Transverse colon (tissue), 4 donors: ENCODE data around the gene CCDC142. TPM values are rescaled to one million over a fixed set of nuclear protein-coding genes. Genes with fewer than 3 reads are reported as not detected.
"Not testable (repeated sequence)": the region's sequence is repeated elsewhere in the genome, so short reads cannot be mapped to it uniquely, and the experiment has no call there.

Experiments
- DNase-seq: peaks from one replicate; pipeline ENCODE4 v3.0.0-alpha.2; 2019
- H3K27ac ChIP-seq, 4 donors: fragments of 200-600 bp; sonication (generic); 2 replicates each; pipeline ENCODE4 v1.5.1; 2016 to 2018; ENCODE audit warnings: inconsistent platforms in 4 of 4
- H3K27me3 ChIP-seq: fragments of 200-600 bp; sonication (generic); 2 replicates; pipeline ENCODE4 v1.5.1; 2017; ENCODE audit warnings: inconsistent platforms
- H3K36me3 ChIP-seq, 4 donors: fragments of 200-600 bp; sonication (generic); 2 replicates each; pipeline ENCODE4 v1.5.1; 2017 to 2019; ENCODE audit warnings: inconsistent platforms in 4 of 4
- H3K4me1 ChIP-seq, 4 donors: fragments of 200-600 bp; sonication (generic); 2 replicates each; pipeline ENCODE4 v1.5.1; 2017 to 2020; ENCODE audit warnings: inconsistent platforms in 4 of 4
- H3K4me3 ChIP-seq, 4 donors: fragments of 200-600 bp; sonication (generic); 1 replicate in 1 of 4; 2 replicates in 3 of 4; pipeline versions ENCODE4 v1.5.1 to v1.6.1; 2017 to 2019; ENCODE audit warnings: inconsistent platforms in 4 of 4
- H3K9me3 ChIP-seq, 2 donors: fragments of 200-600 bp; sonication (generic); 2 replicates each; pipeline ENCODE4 v1.5.1; 2017 to 2019; ENCODE audit warnings: inconsistent platforms in 2 of 2
- EP300 ChIP-seq: sonication (generic); formaldehyde crosslinking; IDR thresholded peaks from one replicate; pipeline ENCODE4 v1.6.1; 2017; ENCODE audit warnings: antibody characterized with exemption, low read depth
- POLR2A ChIP-seq: fragments of 450-650 bp; IDR thresholded peaks from one replicate; pipeline ENCODE4 v1.6.1; 2016; ENCODE audit warnings: antibody characterized with exemption, mild to moderate bottlenecking, moderate library complexity
- POLR2AphosphoS5 ChIP-seq, 3 donors: sonication (generic); formaldehyde crosslinking; IDR thresholded peaks; one replicate each; pipeline ENCODE4 v1.6.1; 2016; ENCODE audit warnings: antibody characterized with exemption in 3 of 3
- WGBS, 2 donors: methylation state at CpG; one replicate each; pipeline ENCODE4 v1.1.5; 2018; ENCODE audit warnings: low coverage in 1 of 2; 5-methylcytosine and 5-hydroxymethylcytosine counted together
- in situ Hi-C, 4 donors: fragments of 200-750 bp; cut with MboI; loops; one replicate each; pipeline versions ENCODE4 v1.15.0 to v1.15.1; 2017; ENCODE audit warnings: low sequenced_read_pairs in 3 of 4, low pct_ligation_motif_present in 1 of 4, low pct_unique_long_range_greater_than_20kb in 1 of 4
- intact Hi-C: fragments of 100-400 bp; cut with DNase I; formaldehyde crosslinking; loops from one replicate; pipeline ENCODE4 v1.15.1; 2023; ENCODE audit warnings: low total_unique reads
- total RNA-seq, 4 donors: library from RNA; depleted of rRNA; stranded (reverse); fragments of >200 nt; gene quantifications; one replicate each; pipeline ENCODE4 v1.1.0, GENCODE V29; 2016
- TF ChIP-seq, protein P1 (sequence below), 5 experiments: fragments of 200-600 bp in 3 of 5; fragments of 450-650 bp in 2 of 5; sonication (generic) in 3 of 5; IDR thresholded peaks; 1 replicate in 2 of 5; 2 replicates in 3 of 5; pipeline ENCODE4 v1.5.1; 2016 to 2017; ENCODE audit warnings: antibody characterized with exemption in 5 of 5, inconsistent platforms in 3 of 5, mild to moderate bottlenecking in 2 of 5, moderate library complexity in 1 of 5

CCDC142 gene
- total RNA-seq, 4 donors from 2014 or later: 49.7 to 93.1 (median 71.6) TPM

DNA sequence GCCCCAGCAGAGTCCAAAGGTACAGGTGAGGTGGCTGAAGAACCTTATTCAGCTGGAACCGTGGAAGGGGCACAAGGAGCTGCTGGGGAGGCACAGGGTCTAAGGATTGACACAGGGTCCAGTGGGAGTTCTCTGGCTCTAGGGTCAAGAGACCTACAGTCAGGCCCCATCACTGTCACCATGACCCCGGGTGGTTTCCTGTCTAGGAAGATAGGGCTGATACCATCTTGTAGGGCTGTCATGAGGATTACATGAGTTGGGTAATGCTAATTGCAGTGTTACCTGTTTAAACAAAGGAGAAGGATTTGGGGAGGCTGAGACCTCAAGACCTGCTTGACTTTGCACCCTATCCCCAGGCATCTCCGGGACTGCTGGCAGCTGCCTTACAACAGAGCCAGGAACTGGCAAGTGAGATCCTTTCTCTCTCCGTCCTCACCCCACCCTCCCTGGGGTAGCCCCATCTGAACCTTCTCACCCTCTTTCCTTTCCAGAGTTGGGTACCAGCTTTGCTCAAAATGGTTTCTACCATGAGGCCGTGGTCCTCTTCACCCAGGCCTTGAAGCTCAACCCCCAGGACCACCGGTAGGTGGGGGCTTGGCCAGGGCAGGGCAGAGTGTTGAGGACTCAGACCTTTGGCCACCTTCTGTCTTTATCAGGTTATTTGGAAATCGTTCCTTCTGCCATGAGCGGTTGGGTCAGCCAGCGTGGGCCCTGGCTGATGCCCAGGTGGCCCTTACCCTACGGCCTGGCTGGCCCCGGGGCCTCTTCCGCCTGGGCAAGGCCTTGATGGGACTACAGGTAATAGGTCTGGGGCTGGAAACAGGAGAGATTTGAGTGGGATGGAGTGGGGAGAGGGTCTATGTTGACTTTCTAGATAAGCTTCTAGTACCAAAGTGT is 9.1 kb upstream of the CCDC142 start:
- in situ Hi-C loops: loop anchor here in 2 of 4 donors (25.0 kb wide), 1 partner anchor 95 kb away; no protein-coding TSS in a partner anchor
- H3K4me1 ChIP-seq: no peaks in the 10 kb centered on the region
- no peaks in the 10 kb centered on the region for H3K9me3 ChIP-seq
- TF ChIP-seq EP300 (no peak), POLR2A (no peak), POLR2AphosphoS5 (IDR thresholded peaks at IDR 0.05) (no peak)
- TF ChIP-seq, protein P1, sequence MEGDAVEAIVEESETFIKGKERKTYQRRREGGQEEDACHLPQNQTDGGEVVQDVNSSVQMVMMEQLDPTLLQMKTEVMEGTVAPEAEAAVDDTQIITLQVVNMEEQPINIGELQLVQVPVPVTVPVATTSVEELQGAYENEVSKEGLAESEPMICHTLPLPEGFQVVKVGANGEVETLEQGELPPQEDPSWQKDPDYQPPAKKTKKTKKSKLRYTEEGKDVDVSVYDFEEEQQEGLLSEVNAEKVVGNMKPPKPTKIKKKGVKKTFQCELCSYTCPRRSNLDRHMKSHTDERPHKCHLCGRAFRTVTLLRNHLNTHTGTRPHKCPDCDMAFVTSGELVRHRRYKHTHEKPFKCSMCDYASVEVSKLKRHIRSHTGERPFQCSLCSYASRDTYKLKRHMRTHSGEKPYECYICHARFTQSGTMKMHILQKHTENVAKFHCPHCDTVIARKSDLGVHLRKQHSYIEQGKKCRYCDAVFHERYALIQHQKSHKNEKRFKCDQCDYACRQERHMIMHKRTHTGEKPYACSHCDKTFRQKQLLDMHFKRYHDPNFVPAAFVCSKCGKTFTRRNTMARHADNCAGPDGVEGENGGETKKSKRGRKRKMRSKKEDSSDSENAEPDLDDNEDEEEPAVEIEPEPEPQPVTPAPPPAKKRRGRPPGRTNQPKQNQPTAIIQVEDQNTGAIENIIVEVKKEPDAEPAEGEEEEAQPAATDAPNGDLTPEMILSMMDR (IDR thresholded peaks at IDR 0.05): no peak
- no peaks in the 10 kb centered on the region for H3K27me3 ChIP-seq
- peaks cover 0 to 31% (median 16%) of the 10 kb centered on the region in 4 donors for H3K36me3 ChIP-seq
- intact Hi-C loops: no loop called here
- 94% methylated on average over 12 of the region's 12 CpGs; no CpG with 5 or more reads in 1 of the 2 donors for WGBS, 2 donors
- H3K27ac ChIP-seq: no peak overlapping the region
- DNase-seq: no peak
- H3K4me3 ChIP-seq: no peak overlapping the region

DNA sequence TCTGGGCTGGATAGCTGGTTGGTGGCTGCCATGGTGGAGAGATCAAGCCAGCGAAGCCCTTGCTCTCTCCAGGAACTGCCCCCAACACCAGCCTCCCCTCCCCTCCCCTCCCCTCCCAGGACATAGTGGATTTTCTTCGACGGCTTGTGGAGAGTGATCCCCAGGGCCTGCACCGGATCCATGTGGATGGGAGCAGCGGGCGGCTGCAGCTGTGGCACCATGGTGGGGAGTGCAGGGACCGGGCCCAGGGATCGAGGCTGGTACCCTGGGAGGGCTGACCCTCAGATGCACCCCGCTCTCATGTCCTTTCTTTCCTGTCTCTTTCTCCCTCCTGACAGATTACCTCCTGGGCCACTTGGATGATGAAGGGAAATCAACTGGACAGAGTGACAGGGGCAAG is 7.1 kb upstream of the CCDC142 start:
- Histone ChIP-seq H3K27ac (no peak overlapping the region), H3K4me1 (no peaks in the 10 kb centered on the region), H3K4me3 (no peak overlapping the region), H3K36me3 (peaks cover 0 to 41% (median 21%) of the 10 kb centered on the region in 4 donors), H3K27me3 (no peaks in the 10 kb centered on the region), H3K9me3 (no peaks in the 10 kb centered on the region)
- no peak for DNase-seq
- 92% methylated on average over 9 of the region's 9 CpGs; no CpG with 5 or more reads in 1 of the 2 donors for WGBS, 2 donors
- intact Hi-C loops (no loop called here), in situ Hi-C loops (loop anchor here (5.0 to 25.0 kb wide), 3 partner anchors 92 to 97 kb away; no protein-coding TSS in a partner anchor)
- TF ChIP-seq POLR2A (no peak), POLR2AphosphoS5 (IDR thresholded peaks at IDR 0.05) (no peak), EP300 (no peak)
- TF ChIP-seq, protein P1 (IDR thresholded peaks at IDR 0.05): no peak

DNA sequence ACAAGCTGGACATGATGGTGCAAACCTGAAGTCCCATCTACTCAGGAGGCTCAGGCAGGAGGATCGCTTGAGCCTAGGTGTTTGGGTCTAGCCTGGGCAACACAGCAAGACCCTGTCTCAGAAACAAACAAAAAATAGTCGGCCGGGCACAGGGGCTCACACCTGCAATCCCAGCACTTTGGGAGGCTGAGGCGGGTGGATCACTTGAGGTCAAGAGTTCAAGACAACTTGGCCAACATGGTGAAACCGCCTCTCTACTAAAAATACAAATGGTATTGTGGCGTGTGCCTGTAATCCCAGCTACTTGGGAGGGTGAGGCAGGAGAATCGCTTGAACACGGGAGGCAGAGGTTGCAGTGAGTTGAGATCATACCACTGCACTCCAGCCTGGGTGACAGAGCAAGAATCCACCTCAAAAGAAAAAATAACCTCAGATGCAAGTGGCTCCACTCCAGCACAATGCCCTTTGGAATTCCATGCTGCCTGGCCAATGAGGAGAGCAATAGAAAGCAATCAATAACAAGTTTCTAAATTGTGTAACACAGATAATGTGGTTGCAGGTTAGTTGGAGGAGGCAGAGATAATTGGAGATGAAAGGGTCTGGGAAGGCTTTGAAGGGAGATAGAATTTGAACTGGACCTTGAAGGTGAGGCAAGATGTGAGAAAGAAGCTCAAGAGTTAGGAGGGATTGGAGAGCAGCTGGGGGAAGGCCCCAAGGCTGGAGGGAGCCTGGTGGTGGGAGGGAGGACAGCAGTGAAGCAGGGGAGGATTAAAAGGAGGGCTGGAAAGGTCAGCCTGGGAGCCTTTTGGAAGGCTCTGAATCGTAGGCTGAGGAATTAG is 6.1 kb upstream of the CCDC142 start:
- WGBS, 2 donors: 81 to 91% methylated on average over 2 to 9 of the region's 9 CpGs
- H3K4me1 ChIP-seq: peaks cover 0 to 6% (median 2%) of the 10 kb centered on the region in 4 donors
- in situ Hi-C loops (loop anchor here (5.0 to 25.0 kb wide), 3 partner anchors 93 to 98 kb away; no protein-coding TSS in a partner anchor), intact Hi-C loops (no loop called here)
- TF ChIP-seq POLR2A: no peak
- no peak for TF ChIP-seq POLR2AphosphoS5 (IDR thresholded peaks at IDR 0.05)
- TF ChIP-seq, protein P1 (IDR thresholded peaks at IDR 0.05): no peak
- TF ChIP-seq EP300: no peak
- no peak for DNase-seq
- no peaks in the 10 kb centered on the region for H3K9me3 ChIP-seq
- no peak overlapping the region for H3K27ac ChIP-seq
- peaks cover 0 to 41% (median 21%) of the 10 kb centered on the region in 4 donors for H3K36me3 ChIP-seq
- H3K4me3 ChIP-seq: no peak overlapping the region
- no peaks in the 10 kb centered on the region for H3K27me3 ChIP-seq

DNA sequence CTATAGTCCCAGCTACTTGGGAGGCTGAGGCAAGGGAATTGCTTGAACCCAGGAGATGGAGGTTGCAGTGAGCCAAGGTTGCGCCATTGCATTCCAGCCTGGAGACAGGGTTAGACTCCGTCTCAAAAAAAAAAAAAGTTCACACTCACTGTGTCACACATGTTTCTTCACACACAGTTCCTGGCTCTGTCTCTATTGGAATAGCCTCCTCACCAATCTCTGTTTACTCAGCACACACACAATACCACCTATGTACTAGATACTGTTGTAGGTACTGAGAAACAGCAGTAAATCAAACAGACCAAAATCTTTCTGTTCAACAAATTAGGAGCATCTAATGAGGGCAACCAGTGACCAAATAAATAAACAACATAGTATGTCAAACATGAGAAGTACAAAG is 3.3 kb upstream of the CCDC142 start:
- Histone ChIP-seq H3K4me3 (no peak overlapping the region), H3K4me1 (peaks cover 12 to 22% (median 17%) of the 10 kb centered on the region in 4 donors), H3K9me3 (no peaks in the 10 kb centered on the region), H3K27ac (no peak overlapping the region), H3K27me3 (no peaks in the 10 kb centered on the region), H3K36me3 (peaks cover 0 to 21% (median 10%) of the 10 kb centered on the region in 4 donors)
- TF ChIP-seq POLR2A: no peak
- TF ChIP-seq EP300: no peak
- TF ChIP-seq POLR2AphosphoS5 (IDR thresholded peaks at IDR 0.05): no peak
- TF ChIP-seq, protein P1 (IDR thresholded peaks at IDR 0.05): no peak
- WGBS, 2 donors: 90 to 96% methylated on average over 2 of the region's 2 CpGs
- intact Hi-C loops (no loop called here), in situ Hi-C loops (loop anchor here (5.0 to 25.0 kb wide), 3 partner anchors 96 to 101 kb away; no protein-coding TSS in a partner anchor)
- DNase-seq: no peak

DNA sequence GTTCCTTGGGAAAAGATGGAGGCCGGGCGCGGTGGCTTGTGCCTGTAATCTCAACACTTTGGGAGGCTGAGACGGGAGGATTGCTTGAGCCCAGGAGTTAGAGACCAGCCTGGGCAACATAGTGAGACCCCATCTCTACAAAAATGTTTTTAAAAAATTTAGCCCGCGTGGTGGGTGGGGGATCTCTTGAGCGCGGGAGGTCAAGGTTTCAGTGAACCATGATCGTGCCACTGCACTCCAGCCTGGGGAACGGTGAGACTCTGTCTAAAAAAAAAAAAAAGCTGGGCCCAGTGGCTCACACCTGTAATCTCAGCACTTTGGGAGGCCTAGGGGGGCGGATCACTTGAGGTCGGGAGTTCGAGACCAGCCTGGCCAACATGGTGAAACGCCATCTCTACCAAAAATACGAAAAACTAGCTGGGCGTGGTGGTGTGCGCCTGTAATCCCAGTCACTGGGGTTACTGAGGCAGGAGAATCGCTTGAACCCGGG is 922 bp upstream of the CCDC142 start:
- 82 to 88% methylated on average over 16 to 19 of the region's 19 CpGs for WGBS, 2 donors
- H3K4me1 ChIP-seq: peaks cover 15 to 29% (median 23%) of the 10 kb centered on the region in 4 donors
- in situ Hi-C loops: loop anchor here in 3 of 4 donors (10.0 to 25.0 kb wide), 2 partner anchors 101 to 104 kb away; no protein-coding TSS in a partner anchor
- peak overlapping the region in 3 of 4 donors; percentile 93 to 97 (median 94) for H3K27ac ChIP-seq
- peaks cover 0 to 11% (median 4%) of the 10 kb centered on the region in 4 donors for H3K36me3 ChIP-seq
- H3K27me3 ChIP-seq, DNase-seq, H3K9me3 ChIP-seq: not testable (repeated sequence)
- peak overlapping the region; percentile 72 to 88 (median 82) for H3K4me3 ChIP-seq
- intact Hi-C loops: loop anchor here (2.0 to 5.0 kb wide), 3 partner anchors 23 to 104 kb away; partner anchors contain the start of gene PCGF1
